ENCODE results near the gene CCDC12.
A peak's percentile ranks its signal among the peaks of the same experiment; 100 is the strongest.
"Not testable (repeated sequence)": the region's sequence is repeated elsewhere in the genome, so short reads cannot be mapped to it uniquely, and the experiment has no call there.

CCDC12 gene

DNA sequence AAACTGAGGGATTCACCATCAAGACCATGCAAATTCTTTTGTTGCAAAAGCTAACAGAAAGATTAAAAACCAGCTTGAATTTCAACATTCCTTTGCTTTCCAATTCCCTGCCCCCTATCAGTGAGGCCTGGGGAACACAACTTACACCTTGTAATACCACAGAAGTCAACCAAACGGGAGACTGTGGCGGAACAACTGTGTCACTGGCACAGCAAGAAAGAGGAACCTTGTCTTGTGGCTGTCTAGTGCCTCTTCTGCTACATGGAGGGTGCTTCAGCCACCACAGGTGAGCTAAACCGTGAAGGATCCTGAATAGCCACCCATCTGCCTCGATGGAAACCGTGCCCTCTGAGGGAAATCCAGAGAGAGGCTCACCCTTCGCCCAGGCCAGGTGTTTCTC is 11.4 kb downstream of the CCDC12 start:
- H3K27ac ChIP-seq: peak overlapping the region; percentile 31; the same call in 1 of the 2 replicates
- TF ChIP-seq, protein P1, sequence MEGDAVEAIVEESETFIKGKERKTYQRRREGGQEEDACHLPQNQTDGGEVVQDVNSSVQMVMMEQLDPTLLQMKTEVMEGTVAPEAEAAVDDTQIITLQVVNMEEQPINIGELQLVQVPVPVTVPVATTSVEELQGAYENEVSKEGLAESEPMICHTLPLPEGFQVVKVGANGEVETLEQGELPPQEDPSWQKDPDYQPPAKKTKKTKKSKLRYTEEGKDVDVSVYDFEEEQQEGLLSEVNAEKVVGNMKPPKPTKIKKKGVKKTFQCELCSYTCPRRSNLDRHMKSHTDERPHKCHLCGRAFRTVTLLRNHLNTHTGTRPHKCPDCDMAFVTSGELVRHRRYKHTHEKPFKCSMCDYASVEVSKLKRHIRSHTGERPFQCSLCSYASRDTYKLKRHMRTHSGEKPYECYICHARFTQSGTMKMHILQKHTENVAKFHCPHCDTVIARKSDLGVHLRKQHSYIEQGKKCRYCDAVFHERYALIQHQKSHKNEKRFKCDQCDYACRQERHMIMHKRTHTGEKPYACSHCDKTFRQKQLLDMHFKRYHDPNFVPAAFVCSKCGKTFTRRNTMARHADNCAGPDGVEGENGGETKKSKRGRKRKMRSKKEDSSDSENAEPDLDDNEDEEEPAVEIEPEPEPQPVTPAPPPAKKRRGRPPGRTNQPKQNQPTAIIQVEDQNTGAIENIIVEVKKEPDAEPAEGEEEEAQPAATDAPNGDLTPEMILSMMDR (conservative IDR thresholded peaks at IDR 0.05; ENCODE audit: low read depth): no peak
- CTCF ChIA-PET: no interaction called here
- POLR2A ChIA-PET (ENCODE audit: low non-redundant PET): no interaction called here
- no peak for DNase-seq (ENCODE audit: low spot score)

DNA sequence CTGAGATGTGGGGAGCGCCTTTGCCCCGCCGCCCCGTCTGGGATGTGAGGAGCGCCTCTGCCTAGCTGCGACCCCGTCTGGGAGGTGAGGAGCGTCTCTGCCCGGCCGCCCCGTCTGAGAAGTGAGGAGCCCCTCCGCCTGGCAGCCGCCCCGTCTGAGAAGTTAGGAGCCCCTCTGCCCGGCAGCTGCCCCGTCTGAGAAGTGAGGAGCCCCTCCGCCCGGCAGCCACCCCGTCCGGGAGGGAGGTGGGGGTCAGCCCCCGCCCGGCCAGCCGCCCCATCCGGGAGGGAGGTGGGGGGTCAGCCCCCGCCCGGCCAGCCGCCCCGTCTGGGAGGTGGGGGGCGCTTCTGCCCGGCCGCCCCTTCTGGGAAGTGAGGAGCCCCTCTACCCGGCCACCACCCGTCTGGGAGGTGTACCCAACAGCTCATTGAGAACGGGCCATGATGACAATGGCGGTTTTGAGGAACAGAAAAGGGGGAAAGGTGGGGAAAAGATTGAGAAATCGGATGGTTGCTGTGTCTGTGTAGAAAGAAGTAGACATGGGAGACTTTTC is 12.4 kb downstream of the CCDC12 start:
- DNase-seq (ENCODE audit: low spot score); H3K27ac ChIP-seq; CTCF ChIA-PET; POLR2A ChIA-PET (ENCODE audit: low non-redundant PET): not testable (repeated sequence)

DNA sequence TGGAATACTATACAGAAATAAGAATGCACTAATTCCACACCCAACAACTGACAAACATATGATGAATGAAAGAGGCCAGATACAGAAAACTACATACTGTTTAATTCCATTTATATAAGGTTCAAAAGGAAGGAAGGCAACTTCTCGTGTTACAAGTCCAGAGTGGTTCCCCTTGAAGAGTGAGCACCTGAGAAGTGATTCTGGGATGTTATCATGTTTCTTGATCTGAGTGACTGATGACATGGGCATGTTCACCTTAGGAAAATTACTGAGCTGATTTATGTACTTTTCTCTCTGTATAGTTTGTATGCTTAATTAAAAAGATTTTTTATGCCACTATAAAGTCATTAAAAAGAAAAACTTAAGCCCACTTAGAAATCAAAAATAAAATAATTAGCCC is 13.6 kb downstream of the CCDC12 start:
- no peak overlapping the region for H3K27ac ChIP-seq
- CTCF ChIA-PET: interaction anchor here (0.6 kb wide), 1 partner anchor 184 kb away, joined by 7 read pairs; no protein-coding TSS in a partner anchor
- TF ChIP-seq, protein P1 (conservative IDR thresholded peaks at IDR 0.05; ENCODE audit: low read depth): no peak
- DNase-seq (ENCODE audit: low spot score): no peak
- POLR2A ChIA-PET (ENCODE audit: low non-redundant PET): no interaction called here

DNA sequence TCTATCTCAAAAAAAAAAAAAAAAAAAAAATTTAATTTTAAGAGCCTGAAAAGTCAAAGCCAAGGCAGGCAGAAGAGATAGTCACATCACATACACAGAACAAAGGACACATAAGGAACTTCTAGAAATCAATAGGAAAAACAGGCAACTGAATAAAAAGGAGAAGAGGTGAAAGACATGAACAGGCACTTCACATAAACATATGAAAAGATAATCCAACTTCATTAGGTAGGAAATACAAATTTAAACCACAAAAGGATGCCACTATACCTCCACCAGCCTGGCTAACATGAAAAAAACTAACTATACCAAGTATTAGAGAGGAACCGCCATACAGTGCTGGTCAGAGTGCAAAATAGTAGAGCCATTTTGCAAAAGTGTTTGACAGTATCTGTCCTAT is 14.1 kb downstream of the CCDC12 start:
- no peak overlapping the region for H3K27ac ChIP-seq
- ChIA-PET CTCF (interaction anchor here (0.6 kb wide), 1 partner anchor 185 kb away, joined by 7 read pairs; no protein-coding TSS in a partner anchor), POLR2A (ENCODE audit: low non-redundant PET) (no interaction called here)
- no peak for DNase-seq (ENCODE audit: low spot score)
- TF ChIP-seq, protein P1 (conservative IDR thresholded peaks at IDR 0.05; ENCODE audit: low read depth): no peak

DNA sequence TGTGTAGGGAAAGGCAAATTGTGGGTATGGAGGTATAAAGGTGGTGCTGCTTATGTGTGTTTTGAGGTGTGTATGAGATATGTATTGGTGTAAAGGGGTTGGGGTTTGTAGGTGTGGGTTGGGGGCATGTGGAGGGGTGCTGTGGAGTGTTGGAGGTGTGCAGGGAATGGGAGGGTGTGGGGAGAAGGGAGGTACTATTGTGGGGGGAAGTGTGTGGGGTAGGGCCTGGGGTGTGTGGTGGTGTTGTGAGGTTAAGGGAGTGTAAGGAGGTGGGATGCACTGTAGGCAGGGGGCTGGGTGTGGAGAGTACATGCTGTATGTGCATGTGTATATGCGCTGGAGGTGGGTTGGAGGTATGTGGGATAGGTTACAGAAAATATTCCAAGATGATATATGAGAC is 15.7 kb downstream of the CCDC12 start:
- TF ChIP-seq, protein P1 (conservative IDR thresholded peaks at IDR 0.05; ENCODE audit: low read depth): no peak
- DNase-seq (ENCODE audit: low spot score): no peak
- H3K27ac ChIP-seq: peak overlapping the region; percentile 59
- CTCF ChIA-PET: no interaction called here
- POLR2A ChIA-PET (ENCODE audit: low non-redundant PET): no interaction called here

DNA sequence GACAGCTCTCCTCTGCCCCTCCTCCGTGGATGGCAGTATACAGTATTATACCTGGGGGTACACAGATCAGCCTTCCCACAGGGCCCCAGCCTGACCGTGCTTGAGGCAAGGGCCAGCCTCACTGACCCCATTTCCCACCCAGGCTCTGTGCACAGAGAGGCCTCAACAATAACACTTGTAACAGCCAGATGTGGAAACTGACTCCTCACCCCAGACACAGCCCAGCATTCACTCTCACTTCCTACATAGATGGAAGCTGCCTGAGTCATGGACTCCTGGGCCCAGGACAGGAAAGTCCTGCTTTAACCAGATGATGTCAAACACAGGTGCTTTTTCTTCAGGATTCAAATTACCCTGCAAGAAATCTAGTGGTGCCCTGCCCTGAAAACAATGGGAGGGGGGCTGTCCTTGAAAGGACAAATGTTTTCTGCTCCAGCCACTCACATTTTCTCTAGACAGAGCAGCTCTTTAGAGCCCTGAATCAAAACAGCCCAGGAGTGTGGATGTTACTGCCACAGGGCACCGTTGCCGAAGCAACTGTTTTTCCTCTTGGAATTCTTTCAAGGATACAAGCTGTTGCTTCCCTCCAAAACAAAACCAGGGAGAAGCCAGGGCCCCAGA is 16.4 kb downstream of the CCDC12 start:
- H3K27ac ChIP-seq: peak overlapping the region; percentile 59
- DNase-seq (ENCODE audit: low spot score): peak; percentile 69
- CTCF ChIA-PET: interaction anchor here (0.6 kb wide), 1 partner anchor 36 kb away, joined by 4 read pairs; no protein-coding TSS in a partner anchor
- TF ChIP-seq, protein P1 (conservative IDR thresholded peaks at IDR 0.05; ENCODE audit: low read depth): no peak
- POLR2A ChIA-PET (ENCODE audit: low non-redundant PET): no interaction called here

DNA sequence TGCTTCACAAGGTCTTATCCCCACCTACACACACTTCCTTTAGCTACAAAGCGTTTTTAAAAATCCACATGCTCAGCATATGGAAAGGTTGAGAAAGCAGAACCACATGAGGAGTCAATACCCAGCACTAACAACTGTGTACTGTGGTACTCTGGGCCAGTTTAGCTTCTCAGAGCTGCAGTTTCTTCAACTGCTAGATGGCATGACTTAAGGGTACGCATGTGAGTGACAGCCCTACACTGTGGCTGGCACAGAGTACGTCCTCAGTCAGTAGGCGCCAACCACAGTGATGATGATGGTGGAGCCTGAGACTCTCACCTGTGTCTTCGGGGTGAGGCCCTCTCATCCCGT is 17.4 kb downstream of the CCDC12 start:
- POLR2A ChIA-PET (ENCODE audit: low non-redundant PET): no interaction called here
- DNase-seq (ENCODE audit: low spot score): no peak
- TF ChIP-seq, protein P1 (conservative IDR thresholded peaks at IDR 0.05; ENCODE audit: low read depth): no peak
- H3K27ac ChIP-seq: peak overlapping the region; percentile 59; the same call in 1 of the 2 replicates
- CTCF ChIA-PET: no interaction called here

Measured in RWPE1 (cell line).